MM.1S (cell line): Measurements from ENCODE around the gene ALDH3A1.

Experiments
- CTCF ChIP-seq: fragments of 300-600 bp; sonication (generic); IDR thresholded peaks from 2 replicates; pipeline ENCODE4 v1.5.1; 2016; ENCODE audit warnings: antibody characterized with exemption, low read length, mixed read lengths
- EZH2 ChIP-seq: fragments of 300-600 bp; sonication (generic); optimal IDR thresholded peaks from 2 replicates; pipeline ENCODE3; 2017; ENCODE audit warnings: low read depth, mild to moderate bottlenecking, antibody characterized with exemption, low read length, mixed read lengths
- EZH2phosphoT487 ChIP-seq: fragments of 300-600 bp; sonication (generic); IDR thresholded peaks from 2 replicates; pipeline ENCODE4 v1.6.1; 2018; ENCODE audit warnings: antibody characterized with exemption, low read length

DNA sequence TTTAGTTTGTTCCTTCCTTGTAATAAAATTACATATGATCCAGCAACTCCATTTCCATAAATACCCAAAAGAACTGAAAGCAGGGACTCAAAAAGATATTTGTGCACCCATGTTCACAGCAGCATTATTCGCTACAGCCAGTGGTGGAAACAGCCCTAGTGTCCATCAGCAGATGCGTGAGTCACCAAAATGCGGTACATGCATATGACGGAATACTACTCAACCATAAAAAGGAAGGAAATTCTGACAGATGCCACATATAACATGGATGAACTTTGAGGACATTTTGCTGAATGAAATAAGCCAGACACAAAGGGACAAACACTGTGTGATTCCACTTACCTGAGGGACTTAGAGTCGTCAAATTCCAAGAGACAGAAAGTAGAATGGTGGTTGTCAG lies 22.6 kb downstream of the ALDH3A1 start:
- no peak for TF ChIP-seq CTCF
- no peak for TF ChIP-seq EZH2
- TF ChIP-seq EZH2phosphoT487 = no peak
